HUES6 (cell line): ENCODE measurements around the gene PLEKHA6.
A peak's percentile ranks its signal among the peaks of the same experiment; 100 is the strongest.

ENCODE experiments used
- H3K27ac ChIP-seq: 2 replicates; pipeline ENCODE4 v1.7.0; 2013; ENCODE audit warnings: low read depth, mild to moderate bottlenecking, low read length, inconsistent platforms
- H3K27me3 ChIP-seq: 2 replicates; pipeline ENCODE4 v1.6.1; 2013; ENCODE audit warnings: low read length; ENCODE audit not compliant: control insufficient read depth, insufficient read depth
- H3K36me3 ChIP-seq: 2 replicates; pipeline ENCODE4 v1.6.1; 2013; ENCODE audit warnings: low read length; ENCODE audit not compliant: control insufficient read depth, insufficient read depth
- H3K4me1 ChIP-seq: 2 replicates; pipeline ENCODE4 v1.6.1; 2013; ENCODE audit warnings: low read length; ENCODE audit not compliant: control insufficient read depth, insufficient read depth
- H3K4me3 ChIP-seq: 2 replicates; pipeline ENCODE4 v1.5.1; 2013; ENCODE audit warnings: low read depth, low read length
- H3K9ac ChIP-seq: one replicate; pipeline ENCODE4 v1.6.1; 2013; ENCODE audit warnings: mild to moderate bottlenecking, low read length
- H3K9me3 ChIP-seq: 2 replicates; pipeline ENCODE4 v1.6.1; 2013; ENCODE audit warnings: low read depth, low read length; ENCODE audit not compliant: control insufficient read depth, insufficient read depth

PLEKHA6 gene

GRCh38 chr1:204308023-204308628 lies 51.6 kb downstream of the PLEKHA6 start:
- H3K27ac ChIP-seq = no peak overlapping the region
- H3K9me3 ChIP-seq = no peaks in the 10 kb centered on the region
- H3K4me1 ChIP-seq = peaks cover 57% of the 10 kb centered on the region
- H3K4me3 ChIP-seq = no peak overlapping the region; the same call in 1 of the 2 replicates
- no peak overlapping the region for H3K9ac ChIP-seq
- H3K36me3 ChIP-seq = no peaks in the 10 kb centered on the region
- peaks cover 5% of the 10 kb centered on the region; the same call in 1 of the 2 replicates for H3K27me3 ChIP-seq

GRCh38 chr1:204307334-204307883 lies 52.3 kb downstream of the PLEKHA6 start:
- Histone ChIP-seq H3K4me1 (peaks cover 59% of the 10 kb centered on the region), H3K9me3 (no peaks in the 10 kb centered on the region), H3K36me3 (no peaks in the 10 kb centered on the region), H3K27ac (no peak overlapping the region), H3K4me3 (peak overlapping the region; percentile 38), H3K9ac (peak overlapping the region; percentile 13), H3K27me3 (peaks cover 5% of the 10 kb centered on the region; the same call in 1 of the 2 replicates)

- no peaks in the 10 kb centered on the region for H3K36me3 ChIP-seq
- H3K9ac ChIP-seq = no peak overlapping the region
- peaks cover 58% of the 10 kb centered on the region for H3K4me1 ChIP-seq
- H3K4me3 ChIP-seq = no peak overlapping the region
- peaks cover 5% of the 10 kb centered on the region; the same call in 1 of the 2 replicates for H3K27me3 ChIP-seq
- no peak overlapping the region for H3K27ac ChIP-seq
- H3K9me3 ChIP-seq = no peaks in the 10 kb centered on the region
Observed at GRCh38 chr1:204306076-204306475, 53.7 kb downstream of the PLEKHA6 start.

GRCh38 chr1:204304067-204304466 lies 55.7 kb downstream of the PLEKHA6 start:
- H3K4me3 ChIP-seq = no peak overlapping the region
- peaks cover 5% of the 10 kb centered on the region; the same call in 1 of the 2 replicates for H3K27me3 ChIP-seq
- H3K36me3 ChIP-seq = no peaks in the 10 kb centered on the region
- no peak overlapping the region for H3K9ac ChIP-seq
- H3K4me1 ChIP-seq = peaks cover 48% of the 10 kb centered on the region
- H3K27ac ChIP-seq = peak overlapping the region; percentile 61
- no peaks in the 10 kb centered on the region for H3K9me3 ChIP-seq

- Histone ChIP-seq H3K27me3 (peaks cover 5% of the 10 kb centered on the region; the same call in 1 of the 2 replicates), H3K9me3 (no peaks in the 10 kb centered on the region), H3K4me3 (no peak overlapping the region), H3K36me3 (no peaks in the 10 kb centered on the region), H3K27ac (no peak overlapping the region), H3K9ac (no peak overlapping the region), H3K4me1 (peaks cover 41% of the 10 kb centered on the region)
Observed at GRCh38 chr1:204302769-204303168, 57.0 kb downstream of the PLEKHA6 start.

- H3K4me3 ChIP-seq = no peak overlapping the region
- H3K9ac ChIP-seq = no peak overlapping the region
- H3K4me1 ChIP-seq = peaks cover 37% of the 10 kb centered on the region
- no peaks in the 10 kb centered on the region; the same call in 1 of the 2 replicates for H3K27me3 ChIP-seq
- no peaks in the 10 kb centered on the region for H3K36me3 ChIP-seq
- H3K27ac ChIP-seq = no peak overlapping the region
- no peaks in the 10 kb centered on the region for H3K9me3 ChIP-seq
Observed at GRCh38 chr1:204301171-204301957, 58.4 kb downstream of the PLEKHA6 start.

- no peaks in the 10 kb centered on the region for H3K36me3 ChIP-seq
- H3K27me3 ChIP-seq = no peaks in the 10 kb centered on the region
- no peak overlapping the region for H3K9ac ChIP-seq
- H3K4me1 ChIP-seq = peaks cover 32% of the 10 kb centered on the region
- no peak overlapping the region for H3K4me3 ChIP-seq
- no peak overlapping the region for H3K27ac ChIP-seq
- no peaks in the 10 kb centered on the region for H3K9me3 ChIP-seq
Observed at GRCh38 chr1:204299814-204300365, 59.8 kb downstream of the PLEKHA6 start.

- Histone ChIP-seq H3K4me3 (no peak overlapping the region), H3K36me3 (no peaks in the 10 kb centered on the region), H3K27me3 (no peaks in the 10 kb centered on the region), H3K27ac (no peak overlapping the region), H3K9ac (no peak overlapping the region), H3K4me1 (peaks cover 13% of the 10 kb centered on the region), H3K9me3 (no peaks in the 10 kb centered on the region)
Observed at GRCh38 chr1:204296431-204296988, 63.2 kb downstream of the PLEKHA6 start.

- H3K4me3 ChIP-seq = no peak overlapping the region
Observed at GRCh38 chr1:204295671-204296070, 64.1 kb downstream of the PLEKHA6 start.

GRCh38 chr1:204294357-204294756 lies 65.4 kb downstream of the PLEKHA6 start:
- no peak overlapping the region for H3K4me3 ChIP-seq
- H3K27ac ChIP-seq = no peak overlapping the region
- no peaks in the 10 kb centered on the region for H3K27me3 ChIP-seq
- H3K9me3 ChIP-seq = no peaks in the 10 kb centered on the region
- H3K36me3 ChIP-seq = no peaks in the 10 kb centered on the region
- peaks cover 16% of the 10 kb centered on the region for H3K4me1 ChIP-seq
- no peak overlapping the region for H3K9ac ChIP-seq

More at GRCh38 chr1:204295671-204296070, 64.1 kb downstream of the PLEKHA6 start:
- no peaks in the 10 kb centered on the region for H3K27me3 ChIP-seq
- H3K27ac ChIP-seq = no peak overlapping the region
- H3K9ac ChIP-seq = no peak overlapping the region
- peaks cover 13% of the 10 kb centered on the region for H3K4me1 ChIP-seq
- H3K9me3 ChIP-seq = no peaks in the 10 kb centered on the region
- no peaks in the 10 kb centered on the region for H3K36me3 ChIP-seq
